ENCODE data around the gene CLECL1.

Gene CLECL1

DNA sequence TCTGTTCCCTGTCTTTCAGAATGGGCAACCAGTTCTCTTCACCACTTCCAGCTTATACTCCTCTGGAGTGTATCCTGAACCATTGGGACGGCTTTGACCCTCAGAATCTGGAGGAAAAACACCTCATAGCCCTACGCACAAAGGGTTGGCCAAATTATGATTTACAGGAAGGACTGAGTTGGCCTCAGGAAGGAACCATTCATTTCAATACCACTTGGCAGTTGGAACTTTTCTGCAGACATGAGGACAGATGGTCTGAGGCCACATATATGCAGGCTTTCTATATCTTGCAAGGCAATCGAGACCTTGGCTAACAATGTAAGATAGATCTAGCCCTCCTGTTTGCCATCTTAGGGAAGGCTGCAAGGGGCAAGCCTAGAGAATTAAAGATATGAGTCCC is 24.0 kb downstream of the CLECL1 start:
- H3K4me2 ChIP-seq (ENCODE audit: insufficient read depth, low read length, poor library complexity, severe bottlenecking): no peak overlapping the region
- H3K79me1 ChIP-seq (ENCODE audit: low read depth, low read length): no peaks in the 10 kb centered on the region
- no peaks in the 10 kb centered on the region for H3K27me3 ChIP-seq (ENCODE audit: control insufficient read depth in 3 of 3, insufficient read depth in 3 of 3, low read depth in 1 of 3, low read length in 3 of 3)
- no peak overlapping the region for H3K27ac ChIP-seq (replicated peaks; ENCODE audit: low read length)
- no peaks in the 10 kb centered on the region for H3K4me1 ChIP-seq (ENCODE audit: control insufficient read depth in 2 of 2, insufficient read depth in 1 of 2, low read depth in 1 of 2, low read length in 2 of 2)
- H4K8ac ChIP-seq (ENCODE audit: low read depth, low read length): no peak overlapping the region
- H3K9me3 ChIP-seq (replicated peaks in 1 of 2; ENCODE audit: control insufficient read depth in 2 of 2, insufficient read depth in 1 of 2, low read depth in 1 of 2, low read length in 2 of 2): no peaks in the 10 kb centered on the region
- no peak overlapping the region for H2BK5ac ChIP-seq (ENCODE audit: low read length)
- no peaks in the 10 kb centered on the region for H3K36me3 ChIP-seq (replicated peaks in 1 of 2; ENCODE audit: control insufficient read depth in 2 of 2, insufficient read depth in 2 of 2, low read length in 2 of 2)
- no peak overlapping the region for H2BK120ac ChIP-seq (ENCODE audit: low read depth, low read length)
- H3K18ac ChIP-seq (ENCODE audit: low read length): no peak overlapping the region
- H2AK5ac ChIP-seq (ENCODE audit: low read depth, low read length): no peak overlapping the region
- no peak overlapping the region for H2BK15ac ChIP-seq (ENCODE audit: low read length)
- H3K9ac ChIP-seq (ENCODE audit: low read depth, low read length, poor library complexity): no peak overlapping the region
- no peak overlapping the region for H3K4ac ChIP-seq (ENCODE audit: low read length)
- H4K91ac ChIP-seq (ENCODE audit: low read depth, low read length, poor library complexity): no peak overlapping the region
- H3K23ac ChIP-seq (ENCODE audit: low read depth, low read length, poor library complexity): no peak overlapping the region
- H3K4me3 ChIP-seq (ENCODE audit: low read length in 2 of 2): no peak overlapping the region
- DNase-seq (ENCODE audit: low spot score): no peak
- H3K14ac ChIP-seq (ENCODE audit: low read length): no peak overlapping the region
- WGBS, 2 donors (ENCODE audit: extremely low coverage in 2 of 2, insufficient read length in 2 of 2, insufficient replicate concordance in 1 of 2): no CpG with 5 or more reads among the region's 3 CpGs
- H2BK12ac ChIP-seq (ENCODE audit: low read length): no peak overlapping the region
- no peak overlapping the region for H2AFZ ChIP-seq (ENCODE audit: low read length)

- Histone ChIP-seq H3K27me3 (ENCODE audit: control insufficient read depth in 3 of 3, insufficient read depth in 3 of 3, low read depth in 1 of 3, low read length in 3 of 3) (no peaks in the 10 kb centered on the region), H3K4me1 (ENCODE audit: control insufficient read depth in 2 of 2, insufficient read depth in 1 of 2, low read depth in 1 of 2, low read length in 2 of 2) (no peaks in the 10 kb centered on the region), H3K4me2 (ENCODE audit: insufficient read depth, low read length, poor library complexity, severe bottlenecking) (no peak overlapping the region), H4K8ac (ENCODE audit: low read depth, low read length) (no peak overlapping the region), H2BK15ac (ENCODE audit: low read length) (no peak overlapping the region), H4K91ac (ENCODE audit: low read depth, low read length, poor library complexity) (no peak overlapping the region), H2BK120ac (ENCODE audit: low read depth, low read length) (no peak overlapping the region), H3K36me3 (replicated peaks in 1 of 2; ENCODE audit: control insufficient read depth in 2 of 2, insufficient read depth in 2 of 2, low read length in 2 of 2) (no peaks in the 10 kb centered on the region), H2BK5ac (ENCODE audit: low read length) (no peak overlapping the region), H3K4me3 (ENCODE audit: low read length in 2 of 2) (no peak overlapping the region), H3K9me3 (replicated peaks in 1 of 2; ENCODE audit: control insufficient read depth in 2 of 2, insufficient read depth in 1 of 2, low read depth in 1 of 2, low read length in 2 of 2) (no peaks in the 10 kb centered on the region), H3K9ac (ENCODE audit: low read depth, low read length, poor library complexity) (no peak overlapping the region), H2AK5ac (ENCODE audit: low read depth, low read length) (no peak overlapping the region), H3K79me1 (ENCODE audit: low read depth, low read length) (no peaks in the 10 kb centered on the region), H3K18ac (ENCODE audit: low read length) (peak overlapping the region; percentile 53), H2BK12ac (ENCODE audit: low read length) (no peak overlapping the region), H3K23ac (ENCODE audit: low read depth, low read length, poor library complexity) (no peak overlapping the region), H3K4ac (ENCODE audit: low read length) (no peak overlapping the region), H2AFZ (ENCODE audit: low read length) (peak overlapping the region; percentile 75), H3K27ac (replicated peaks; ENCODE audit: low read length) (no peak overlapping the region), H3K14ac (ENCODE audit: low read length) (no peak overlapping the region)
- no CpG with 5 or more reads among the region's 12 CpGs for WGBS, 2 donors (ENCODE audit: extremely low coverage in 2 of 2, insufficient read length in 2 of 2, insufficient replicate concordance in 1 of 2)
- peak; percentile 29 for DNase-seq (ENCODE audit: low spot score)
Measured at GRCh38 chr12:9707864-9708808, 24.8 kb downstream of the CLECL1 start.

DNA sequence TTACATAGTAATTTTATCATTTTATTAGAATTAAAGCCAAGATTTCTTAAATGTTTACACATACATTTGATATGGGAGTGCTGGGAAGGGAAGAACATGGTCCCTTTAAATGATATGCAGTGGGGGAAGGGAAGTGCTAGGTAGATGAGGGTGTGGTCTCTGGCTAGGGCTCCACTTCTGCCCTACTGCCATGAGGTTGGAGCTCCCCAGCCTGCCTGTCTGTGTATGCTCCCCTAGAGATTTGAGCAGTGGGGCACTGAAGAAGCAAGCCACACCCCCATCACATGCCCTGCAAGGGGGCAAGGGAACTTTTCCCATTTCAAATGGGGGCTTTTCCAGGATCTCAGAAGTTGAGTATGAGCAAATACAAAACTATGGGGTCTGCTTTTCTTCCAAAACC is 25.5 kb downstream of the CLECL1 start:
- Histone ChIP-seq H3K27ac (replicated peaks; ENCODE audit: low read length) (no peak overlapping the region), H3K4me1 (ENCODE audit: control insufficient read depth in 2 of 2, insufficient read depth in 1 of 2, low read depth in 1 of 2, low read length in 2 of 2) (no peaks in the 10 kb centered on the region), H3K9me3 (replicated peaks in 1 of 2; ENCODE audit: control insufficient read depth in 2 of 2, insufficient read depth in 1 of 2, low read depth in 1 of 2, low read length in 2 of 2) (no peaks in the 10 kb centered on the region), H4K91ac (ENCODE audit: low read depth, low read length, poor library complexity) (no peak overlapping the region), H2BK12ac (ENCODE audit: low read length) (no peak overlapping the region), H3K14ac (ENCODE audit: low read length) (no peak overlapping the region), H3K79me1 (ENCODE audit: low read depth, low read length) (no peaks in the 10 kb centered on the region), H3K4me3 (ENCODE audit: low read length in 2 of 2) (no peak overlapping the region), H4K8ac (ENCODE audit: low read depth, low read length) (no peak overlapping the region), H2AFZ (ENCODE audit: low read length) (no peak overlapping the region), H2BK5ac (ENCODE audit: low read length) (no peak overlapping the region), H3K4me2 (ENCODE audit: insufficient read depth, low read length, poor library complexity, severe bottlenecking) (no peak overlapping the region), H3K4ac (ENCODE audit: low read length) (no peak overlapping the region), H2AK5ac (ENCODE audit: low read depth, low read length) (no peak overlapping the region), H3K36me3 (replicated peaks in 1 of 2; ENCODE audit: control insufficient read depth in 2 of 2, insufficient read depth in 2 of 2, low read length in 2 of 2) (no peaks in the 10 kb centered on the region), H2BK15ac (ENCODE audit: low read length) (no peak overlapping the region), H3K23ac (ENCODE audit: low read depth, low read length, poor library complexity) (no peak overlapping the region), H3K9ac (ENCODE audit: low read depth, low read length, poor library complexity) (no peak overlapping the region), H3K27me3 (ENCODE audit: control insufficient read depth in 3 of 3, insufficient read depth in 3 of 3, low read depth in 1 of 3, low read length in 3 of 3) (no peaks in the 10 kb centered on the region), H3K18ac (ENCODE audit: low read length) (no peak overlapping the region), H2BK120ac (ENCODE audit: low read depth, low read length) (no peak overlapping the region)
- DNase-seq (ENCODE audit: low spot score): no peak

GRCh38 chr12:9706086-9706685 is 26.7 kb downstream of the CLECL1 start:
- Histone ChIP-seq H3K9ac (ENCODE audit: low read depth, low read length, poor library complexity) (no peak overlapping the region), H2BK120ac (ENCODE audit: low read depth, low read length) (no peak overlapping the region), H3K4me2 (ENCODE audit: insufficient read depth, low read length, poor library complexity, severe bottlenecking) (no peak overlapping the region), H3K4me1 (ENCODE audit: control insufficient read depth in 2 of 2, insufficient read depth in 1 of 2, low read depth in 1 of 2, low read length in 2 of 2) (no peaks in the 10 kb centered on the region), H2BK12ac (ENCODE audit: low read length) (no peak overlapping the region), H3K4ac (ENCODE audit: low read length) (no peak overlapping the region), H3K18ac (ENCODE audit: low read length) (no peak overlapping the region), H4K91ac (ENCODE audit: low read depth, low read length, poor library complexity) (no peak overlapping the region), H2AK5ac (ENCODE audit: low read depth, low read length) (no peak overlapping the region), H3K79me1 (ENCODE audit: low read depth, low read length) (no peaks in the 10 kb centered on the region), H3K27ac (replicated peaks; ENCODE audit: low read length) (no peak overlapping the region), H3K4me3 (ENCODE audit: low read length in 2 of 2) (no peak overlapping the region), H3K36me3 (replicated peaks in 1 of 2; ENCODE audit: control insufficient read depth in 2 of 2, insufficient read depth in 2 of 2, low read length in 2 of 2) (no peaks in the 10 kb centered on the region), H2BK5ac (ENCODE audit: low read length) (no peak overlapping the region), H2AFZ (ENCODE audit: low read length) (no peak overlapping the region), H2BK15ac (ENCODE audit: low read length) (no peak overlapping the region), H3K9me3 (replicated peaks in 1 of 2; ENCODE audit: control insufficient read depth in 2 of 2, insufficient read depth in 1 of 2, low read depth in 1 of 2, low read length in 2 of 2) (no peaks in the 10 kb centered on the region), H3K27me3 (ENCODE audit: control insufficient read depth in 3 of 3, insufficient read depth in 3 of 3, low read depth in 1 of 3, low read length in 3 of 3) (no peaks in the 10 kb centered on the region), H3K23ac (ENCODE audit: low read depth, low read length, poor library complexity) (no peak overlapping the region), H3K14ac (ENCODE audit: low read length) (no peak overlapping the region), H4K8ac (ENCODE audit: low read depth, low read length) (no peak overlapping the region)
- DNase-seq (ENCODE audit: low spot score): no peak

Measured in neuronal stem cell (in vitro differentiated cells).